ENCODE results near the gene GSG1L. TPM values are rescaled to one million over a fixed set of nuclear protein-coding genes. Genes with fewer than 3 reads are reported as not detected.
"Not testable (repeated sequence)": the region's sequence is repeated elsewhere in the genome, so short reads cannot be mapped to it uniquely, and the experiment has no call there.

GSG1L gene
- total and polyA plus RNA-seq, 4 donors, result not detected

- 88% methylated on average over 5 of the region's 5 CpGs for WGBS
- H3K27ac ChIP-seq (ENCODE audit: low read depth in 1 of 2, low read length in 2 of 2), result not testable (repeated sequence)
Measured at GRCh38 chr16:27942071-27942470, 121.4 kb downstream of the GSG1L start.

GRCh38 chr16:27935076-27935475, 128.4 kb downstream of the GSG1L start:
- TF ChIP-seq MAX (IDR thresholded peaks at IDR 0.05), result no peak
- no peak for TF ChIP-seq RXRA (IDR thresholded peaks at IDR 0.05)
- no peak for TF ChIP-seq YY1 (IDR thresholded peaks at IDR 0.05)
- no peak for TF ChIP-seq HNF4G (IDR thresholded peaks at IDR 0.05)
- no peak for TF ChIP-seq FOXA2 (IDR thresholded peaks at IDR 0.05)
- no peak for TF ChIP-seq EGR1 (IDR thresholded peaks at IDR 0.05; ENCODE audit: low read depth in 2 of 2)
- TF ChIP-seq FOXA1 (IDR thresholded peaks at IDR 0.05), result no peak
- no peak for TF ChIP-seq CTCF (IDR thresholded peaks at IDR 0.05; ENCODE audit: low read depth, low read length, missing input control)
- no peak for TF ChIP-seq RAD21 (IDR thresholded peaks at IDR 0.05)
- no peak for TF ChIP-seq ATF3 (IDR thresholded peaks at IDR 0.05)
- no peak for TF ChIP-seq REST (IDR thresholded peaks at IDR 0.05)
- no peak for TF ChIP-seq HNF4A (conservative IDR thresholded peaks at IDR 0.05)
- no peak for DNase-seq (ENCODE audit: low spot score)
- peaks cover 0 to 4% (median 2%) of the 10 kb centered on the region in 4 donors for H3K9me3 ChIP-seq (ENCODE audit: control insufficient read depth in 4 of 4, low read length in 3 of 4)
- H3K4me3 ChIP-seq (ENCODE audit: low read depth in 1 of 3, low read length in 3 of 3), result no peak overlapping the region
- H3K9ac ChIP-seq (ENCODE audit: low read depth in 1 of 2, low read length in 2 of 2), result no peak overlapping the region
- 68% methylated on average over 7 of the region's 7 CpGs for WGBS
- H3K36me3 ChIP-seq (ENCODE audit: control insufficient read depth in 4 of 4, insufficient read depth in 3 of 4, low read depth in 1 of 4, low read length in 3 of 4), result no peaks in the 10 kb centered on the region
- H3K4me1 ChIP-seq (ENCODE audit: control insufficient read depth in 4 of 4, insufficient read depth in 4 of 4, low read length in 3 of 4), result no peaks in the 10 kb centered on the region
- H3K27ac ChIP-seq (ENCODE audit: low read depth in 1 of 2, low read length in 2 of 2), result no peak overlapping the region
- H3K27me3 ChIP-seq (ENCODE audit: control insufficient read depth in 4 of 4, insufficient read depth in 4 of 4, low read length in 3 of 4), result peaks cover 0 to 4% (median 0%) of the 10 kb centered on the region in 4 donors

More at GRCh38 chr16:27942071-27942470, 121.4 kb downstream of the GSG1L start:
- not testable (repeated sequence) for H3K4me1 ChIP-seq (ENCODE audit: control insufficient read depth in 4 of 4, insufficient read depth in 4 of 4, low read length in 3 of 4); H3K36me3 ChIP-seq (ENCODE audit: control insufficient read depth in 4 of 4, insufficient read depth in 3 of 4, low read depth in 1 of 4, low read length in 3 of 4); H3K9ac ChIP-seq (ENCODE audit: low read depth in 1 of 2, low read length in 2 of 2); DNase-seq (ENCODE audit: low spot score); H3K4me3 ChIP-seq (ENCODE audit: low read depth in 1 of 3, low read length in 3 of 3); H3K27me3 ChIP-seq (ENCODE audit: control insufficient read depth in 4 of 4, insufficient read depth in 4 of 4, low read length in 3 of 4); H3K9me3 ChIP-seq (ENCODE audit: control insufficient read depth in 4 of 4, low read length in 3 of 4)

GRCh38 chr16:27932542-27933135, 130.9 kb downstream of the GSG1L start:
- H3K4me1 ChIP-seq (ENCODE audit: control insufficient read depth in 4 of 4, insufficient read depth in 4 of 4, low read length in 3 of 4), result no peaks in the 10 kb centered on the region
- DNase-seq (ENCODE audit: low spot score), result no peak
- 49% methylated on average over 3 of the region's 3 CpGs for WGBS
- TF ChIP-seq TAF1 (conservative IDR thresholded peaks at IDR 0.05) (no peak), NR2F2 (IDR thresholded peaks at IDR 0.05) (no peak), FOXA1 (IDR thresholded peaks at IDR 0.05) (no peak), CTCF (IDR thresholded peaks at IDR 0.05; ENCODE audit: low read depth, low read length, missing input control) (no peak)
- no peak overlapping the region for H3K27ac ChIP-seq (ENCODE audit: low read depth in 1 of 2, low read length in 2 of 2)
- peaks cover 0 to 4% (median 0%) of the 10 kb centered on the region in 4 donors for H3K27me3 ChIP-seq (ENCODE audit: control insufficient read depth in 4 of 4, insufficient read depth in 4 of 4, low read length in 3 of 4)
- peaks cover 0 to 4% (median 2%) of the 10 kb centered on the region in 4 donors for H3K9me3 ChIP-seq (ENCODE audit: control insufficient read depth in 4 of 4, low read length in 3 of 4)
- no peak overlapping the region for H3K4me3 ChIP-seq (ENCODE audit: low read depth in 1 of 3, low read length in 3 of 3)
- H3K9ac ChIP-seq (ENCODE audit: low read depth in 1 of 2, low read length in 2 of 2), result no peak overlapping the region
- H3K36me3 ChIP-seq (ENCODE audit: control insufficient read depth in 4 of 4, insufficient read depth in 3 of 4, low read depth in 1 of 4, low read length in 3 of 4), result no peaks in the 10 kb centered on the region
